DMS 273 (cell line): ENCODE data around the gene RBM3.
"Not testable (repeated sequence)": the region's sequence is repeated elsewhere in the genome, so short reads cannot be mapped to it uniquely, and the experiment has no call there.

ENCODE experiments used
- DNase-seq: peaks from one replicate; lab custom pipeline; 2025; ENCODE audit not compliant: unreplicated experiment; lab: John Stamatoyannopoulos, UW

RBM3 gene

GRCh38 chrX:48574270-48575266 is at the start of gene RBM3:
RBM3 (plus strand) TSS chrX:48574484; CDS start chrX:48575181, 697 bp downstream.
- peak; percentile 97 for DNase-seq

GRCh38 chrX:48525853-48526252 is 48.4 kb upstream of the RBM3 start:
- not testable (repeated sequence) for DNase-seq

GRCh38 chrX:48530736-48531135 is 43.5 kb upstream of the RBM3 start:
- DNase-seq, result no peak

- DNase-seq, result peak; percentile 49
Measured at GRCh38 chrX:48531358-48531959, 42.8 kb upstream of the RBM3 start.

- peak; percentile 57 for DNase-seq
Measured at GRCh38 chrX:48532161-48532560, 42.1 kb upstream of the RBM3 start.

- DNase-seq, result no peak
Measured at GRCh38 chrX:48533165-48533564, 41.1 kb upstream of the RBM3 start.

GRCh38 chrX:48538641-48539344 is 35.5 kb upstream of the RBM3 start:
- DNase-seq, result no peak

GRCh38 chrX:48539345-48540027 is 34.8 kb upstream of the RBM3 start, which contains the start of gene TBC1D25:
TBC1D25 (plus strand) TSS chrX:48539714; CDS start chrX:48539798, 84 bp downstream.
- DNase-seq, result peak; percentile 98

- peak; percentile 78 for DNase-seq
Measured at GRCh38 chrX:48540028-48540375, 34.3 kb upstream of the RBM3 start.

- DNase-seq, result no peak
Measured at GRCh38 chrX:48540480-48540879, 33.8 kb upstream of the RBM3 start.

- no peak for DNase-seq
Measured at GRCh38 chrX:48541140-48541814, 33.0 kb upstream of the RBM3 start.

- no peak for DNase-seq
Measured at GRCh38 chrX:48548871-48549270, 25.4 kb upstream of the RBM3 start.

- DNase-seq, result not testable (repeated sequence)
Measured at GRCh38 chrX:48555731-48556325, 18.5 kb upstream of the RBM3 start.

GRCh38 chrX:48558271-48558670 is 16.0 kb upstream of the RBM3 start:
- no peak for DNase-seq

GRCh38 chrX:48559636-48560035 is 14.6 kb upstream of the RBM3 start:
- DNase-seq, result no peak

- DNase-seq, result no peak
Measured at GRCh38 chrX:48560056-48560455, 14.2 kb upstream of the RBM3 start.

GRCh38 chrX:48560681-48561080 is 13.6 kb upstream of the RBM3 start:
- DNase-seq, result no peak

GRCh38 chrX:48569958-48570357 is 4.3 kb upstream of the RBM3 start:
- DNase-seq, result no peak

- DNase-seq, result peak; percentile 80
Measured at GRCh38 chrX:48573690-48574269, 504 bp upstream of the RBM3 start.

GRCh38 chrX:48575642-48576041 is 1.4 kb downstream of the RBM3 start:
- no peak for DNase-seq
